Neural progenitor cell (in vitro differentiated cells): Measurements from ENCODE around the gene FOXO1.

Source experiments
- CTCF ChIP-seq: fragments of 200-600 bp; sonication (generic); IDR thresholded peaks from 2 replicates; pipeline ENCODE4 v1.5.1; 2017; ENCODE audit warnings: antibody characterized with exemption, mild to moderate bottlenecking
- EZH2 ChIP-seq: fragments of 200-600 bp; sonication (generic); IDR thresholded peaks from 2 replicates; pipeline ENCODE4 v1.6.1; 2017; ENCODE audit warnings: antibody characterized with exemption, mild to moderate bottlenecking, moderate library complexity

DNA sequence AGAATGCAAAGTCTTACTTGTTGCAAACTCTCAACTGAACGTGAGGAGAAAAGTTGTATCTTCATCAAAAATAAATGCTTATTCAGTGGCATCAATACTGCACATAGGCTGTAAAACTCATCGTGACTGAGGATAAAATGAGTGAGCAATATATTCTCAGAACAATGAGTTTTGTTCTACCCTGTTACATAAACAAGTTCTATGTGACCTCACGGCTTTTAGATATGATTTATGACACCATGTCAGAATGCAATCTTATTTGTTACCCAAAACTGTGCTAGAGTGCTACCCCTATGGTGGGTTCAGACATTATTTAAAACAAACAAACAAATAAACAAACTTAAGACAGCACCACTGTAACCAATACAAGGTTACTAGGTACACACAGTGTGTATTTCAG is 55.4 kb downstream of the FOXO1 start:
- TF ChIP-seq CTCF (no peak), EZH2 (no peak)
